Measurements from ENCODE around the gene CMPK2. TPM values are rescaled to one million over a fixed set of nuclear protein-coding genes. Genes with fewer than 3 reads are reported as not detected.

CMPK2 gene
- total and polyA plus RNA-seq, 10 of the 15 experiments (the other 5 are each of a cell fraction or from before 2014, with no cell fraction given), result 0.50 to 5.6 (median 3.2) TPM

DNA sequence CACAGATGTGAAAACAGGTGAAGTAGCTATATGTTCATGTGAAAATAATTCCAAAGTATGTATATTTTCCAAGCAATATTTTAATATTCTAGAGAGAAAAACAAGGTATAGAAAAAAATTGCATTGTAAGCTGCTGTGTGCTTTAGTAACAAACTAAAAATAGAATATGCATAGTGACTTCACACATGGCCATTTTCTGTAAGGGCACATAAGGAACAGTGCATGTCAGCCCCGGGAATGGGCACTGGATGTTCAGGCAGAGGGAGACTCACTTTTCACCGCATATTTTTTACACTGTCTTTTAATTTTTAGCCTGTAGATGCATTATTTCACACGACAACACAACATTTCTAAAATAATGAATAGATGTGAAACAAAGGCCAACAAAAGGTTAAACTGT lies 46.0 kb downstream of the CMPK2 start (continued):
- TF ChIP-seq, protein P1, sequence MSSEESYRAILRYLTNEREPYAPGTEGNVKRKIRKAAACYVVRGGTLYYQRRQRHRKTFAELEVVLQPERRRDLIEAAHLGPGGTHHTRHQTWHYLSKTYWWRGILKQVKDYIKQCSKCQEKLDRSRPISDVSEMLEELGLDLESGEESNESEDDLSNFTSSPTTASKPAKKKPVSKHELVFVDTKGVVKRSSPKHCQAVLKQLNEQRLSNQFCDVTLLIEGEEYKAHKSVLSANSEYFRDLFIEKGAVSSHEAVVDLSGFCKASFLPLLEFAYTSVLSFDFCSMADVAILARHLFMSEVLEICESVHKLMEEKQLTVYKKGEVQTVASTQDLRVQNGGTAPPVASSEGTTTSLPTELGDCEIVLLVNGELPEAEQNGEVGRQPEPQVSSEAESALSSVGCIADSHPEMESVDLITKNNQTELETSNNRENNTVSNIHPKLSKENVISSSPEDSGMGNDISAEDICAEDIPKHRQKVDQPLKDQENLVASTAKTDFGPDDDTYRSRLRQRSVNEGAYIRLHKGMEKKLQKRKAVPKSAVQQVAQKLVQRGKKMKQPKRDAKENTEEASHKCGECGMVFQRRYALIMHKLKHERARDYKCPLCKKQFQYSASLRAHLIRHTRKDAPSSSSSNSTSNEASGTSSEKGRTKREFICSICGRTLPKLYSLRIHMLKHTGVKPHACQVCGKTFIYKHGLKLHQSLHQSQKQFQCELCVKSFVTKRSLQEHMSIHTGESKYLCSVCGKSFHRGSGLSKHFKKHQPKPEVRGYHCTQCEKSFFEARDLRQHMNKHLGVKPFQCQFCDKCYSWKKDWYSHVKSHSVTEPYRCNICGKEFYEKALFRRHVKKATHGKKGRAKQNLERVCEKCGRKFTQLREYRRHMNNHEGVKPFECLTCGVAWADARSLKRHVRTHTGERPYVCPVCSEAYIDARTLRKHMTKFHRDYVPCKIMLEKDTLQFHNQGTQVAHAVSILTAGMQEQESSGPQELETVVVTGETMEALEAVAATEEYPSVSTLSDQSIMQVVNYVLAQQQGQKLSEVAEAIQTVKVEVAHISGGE (CRISPR knock-in tag; IDR thresholded peaks at IDR 0.05), result no peak
- TF ChIP-seq JUND (IDR thresholded peaks at IDR 0.05; ENCODE audit: low read depth, low read length), result no peak

- POLR2A ChIA-PET, result no interaction called here
- H3K4me1 ChIP-seq (ENCODE audit: control insufficient read depth, insufficient read depth, low read length), result no peaks in the 10 kb centered on the region
- H2AFZ ChIP-seq (ENCODE audit: control insufficient read depth, low read depth, low read length), result no peak overlapping the region
- H3K27me3 ChIP-seq (replicated peaks in 1 of 2; ENCODE audit: control insufficient read depth in 2 of 2, insufficient read depth in 2 of 2, low read length in 1 of 2), result no peaks in the 10 kb centered on the region; a peak in 1 of 4 replicates
- no peak overlapping the region for H3K4me2 ChIP-seq (ENCODE audit: control insufficient read depth, insufficient read depth)
- in situ Hi-C loops (cut with MboI) (no loop called here), intact Hi-C loops (cut with micrococcal nuclease; ENCODE audit: unreplicated experiment) (no loop called here)
- ATAC-seq (no peak), FAIRE-seq (no peak), DNase-seq (ENCODE audit: low read depth, low spot score) (no peak)
- WGBS (ENCODE audit: insufficient coverage, insufficient replicate concordance, low lambda C conversion rate, missing lambda C conversion rate), result 30% methylated on average over 5 of the region's 5 CpGs
- no peaks in the 10 kb centered on the region for H4K20me1 ChIP-seq (ENCODE audit: control insufficient read depth, insufficient read depth)
- RAD21 ChIA-PET (ENCODE audit: unreplicated experiment), result no interaction called here
- CTCF ChIA-PET, result no interaction called here
- BruUV-seq (replicated peaks), result no TSS peak
- no peak overlapping the region for H3K27ac ChIP-seq (ENCODE audit: control insufficient read depth, insufficient read depth)
- H3K36me3 ChIP-seq (ENCODE audit: control insufficient read depth in 2 of 2, insufficient read depth in 2 of 2, low read length in 1 of 2), result no peaks in the 10 kb centered on the region
- H3K79me2 ChIP-seq (ENCODE audit: control insufficient read depth, insufficient read depth, low read length), result no peaks in the 10 kb centered on the region
- SMC1A ChIA-PET (ENCODE audit: uncharacterized antibody, unreplicated experiment), result no interaction called here
- H3K9ac ChIP-seq (ENCODE audit: control insufficient read depth, insufficient read depth, low read length), result no peak overlapping the region
- no peak for TF ChIP-seq CHD4 (IDR thresholded peaks at IDR 0.05)
- TF ChIP-seq SRF (IDR thresholded peaks at IDR 0.05; ENCODE audit: low read depth in 2 of 2, low read length in 2 of 2), result no peak
- no peak for TF ChIP-seq SP1 (IDR thresholded peaks at IDR 0.05; ENCODE audit: low read depth, low read length)
- no peak for TF ChIP-seq YBX1 (IDR thresholded peaks at IDR 0.05)
- TF ChIP-seq SUZ12 (IDR thresholded peaks at IDR 0.05; ENCODE audit: unreplicated experiment), result no peak
- H3K4me3 ChIP-seq, result no peak overlapping the region
- H3K9me3 ChIP-seq (replicated peaks; ENCODE audit: control insufficient read depth, insufficient read depth, low read length), result no peaks in the 10 kb centered on the region
Observed at GRCh38 chr2:6818012-6818411, 47.7 kb downstream of the CMPK2 start.

Measured in GM12878 (cell line).